Epithelial cell of prostate (primary cell): ENCODE results near the gene MYO7B.

Source experiments
- DNase-seq: peaks from one replicate; pipeline ENCODE4 v3.0.0-alpha.2; 2011; ENCODE audit warnings: low read depth, low spot score
- H3K27ac ChIP-seq: fragments of 450-650 bp; 2 replicates; pipeline ENCODE4 v1.5.1; 2017; ENCODE audit warnings: mild to moderate bottlenecking

Gene MYO7B

GRCh38 chr2:127632592-127633489, 97.4 kb downstream of the MYO7B start:
- no peak for DNase-seq
- no peak overlapping the region for H3K27ac ChIP-seq

GRCh38 chr2:127633556-127634065, 98.1 kb downstream of the MYO7B start:
- no peak overlapping the region for H3K27ac ChIP-seq
- DNase-seq: no peak

- H3K27ac ChIP-seq: no peak overlapping the region
- DNase-seq: no peak
Measured at GRCh38 chr2:127634066-127634617, 98.7 kb downstream of the MYO7B start.

GRCh38 chr2:127634626-127635379, 99.3 kb downstream of the MYO7B start:
- no peak overlapping the region for H3K27ac ChIP-seq
- no peak for DNase-seq

GRCh38 chr2:127635380-127636237, 100.1 kb downstream of the MYO7B start:
- no peak for DNase-seq
- no peak overlapping the region for H3K27ac ChIP-seq

GRCh38 chr2:127636248-127637235, 101.1 kb downstream of the MYO7B start:
- no peak for DNase-seq
- H3K27ac ChIP-seq: no peak overlapping the region

- no peak for DNase-seq
- peak overlapping the region; percentile 49 for H3K27ac ChIP-seq
Measured at GRCh38 chr2:127637236-127637630, 101.8 kb downstream of the MYO7B start.

- peak; percentile 37 for DNase-seq
- H3K27ac ChIP-seq: peak overlapping the region; percentile 49
Measured at GRCh38 chr2:127637725-127638252, 102.3 kb downstream of the MYO7B start.

GRCh38 chr2:127638361-127639110, 103.1 kb downstream of the MYO7B start:
- DNase-seq: no peak
- peak overlapping the region; percentile 49 for H3K27ac ChIP-seq

GRCh38 chr2:127639111-127639474, 103.6 kb downstream of the MYO7B start:
- no peak for DNase-seq
- no peak overlapping the region for H3K27ac ChIP-seq

- DNase-seq: no peak
- no peak overlapping the region for H3K27ac ChIP-seq
Measured at GRCh38 chr2:127640082-127641072, 104.9 kb downstream of the MYO7B start.

- no peak for DNase-seq
- H3K27ac ChIP-seq: no peak overlapping the region
Measured at GRCh38 chr2:127641133-127641532, 105.7 kb downstream of the MYO7B start.

- DNase-seq: no peak
- H3K27ac ChIP-seq: no peak overlapping the region
Measured at GRCh38 chr2:127641846-127642507, 106.5 kb downstream of the MYO7B start.

GRCh38 chr2:127642706-127643438, 107.4 kb downstream of the MYO7B start:
- DNase-seq: no peak
- H3K27ac ChIP-seq: no peak overlapping the region

- H3K27ac ChIP-seq: no peak overlapping the region
- no peak for DNase-seq
Measured at GRCh38 chr2:127643439-127644065, 108.1 kb downstream of the MYO7B start.
